ENCODE data around the gene PRMT7. TPM values are rescaled to one million over a fixed set of nuclear protein-coding genes. Genes with fewer than 3 reads are reported as not detected.

Gene PRMT7
- polyA plus RNA-seq, 3 donors, result 15.0 to 41.1 (median 15.2) TPM

GRCh38 chr16:68265078-68265920 lies 45.5 kb upstream of the PRMT7 start:
- H3K4me1 ChIP-seq (ENCODE audit: control insufficient read depth in 1 of 2, insufficient read depth in 2 of 2, low read length in 2 of 2), result peaks cover 24 to 28% of the 10 kb centered on the region in 2 donors

More at GRCh38 chr16:68265078-68265920, 45.5 kb upstream of the PRMT7 start:
- intact Hi-C loops (cut with micrococcal nuclease), result no loop called here
- peak; percentile 64 to 74 (median 66) for DNase-seq
- TF ChIP-seq CTCF (IDR thresholded peaks at IDR 0.05), result no peak
- Histone ChIP-seq H3K9ac (ENCODE audit: insufficient read depth, low read length, poor library complexity, severe bottlenecking) (peak overlapping the region; percentile 87), H4K20me1 (ENCODE audit: insufficient read depth, low read length) (peaks cover 37% of the 10 kb centered on the region), H3K9me3 (replicated peaks in 1 of 2; ENCODE audit: control insufficient read depth in 1 of 2, insufficient read depth in 1 of 2, low read length in 2 of 2) (no peaks in the 10 kb centered on the region), H3K4me3 (replicated peaks in 1 of 3; ENCODE audit: low read depth in 2 of 3, low read length in 3 of 3) (peak overlapping the region; percentile 73 to 83 (median 79)), H3K79me2 (ENCODE audit: insufficient read depth, low read length) (peaks cover 58% of the 10 kb centered on the region), H3K27me3 (ENCODE audit: control insufficient read depth in 2 of 2, insufficient read depth in 2 of 2, low read length in 2 of 2) (no peaks in the 10 kb centered on the region), H3K27ac (ENCODE audit: low read depth in 1 of 2, low read length in 2 of 2) (peak overlapping the region; percentile 62 to 89), H2AFZ (ENCODE audit: insufficient read depth, low read depth, low read length, poor library complexity, severe bottlenecking) (peak overlapping the region; percentile 89), H3K4me2 (replicated peaks; ENCODE audit: extremely low read depth, low read length, poor library complexity, severe bottlenecking) (peak overlapping the region; percentile 97), H3K36me3 (replicated peaks in 1 of 2; ENCODE audit: control insufficient read depth in 1 of 2, insufficient read depth in 2 of 2, low read length in 2 of 2) (peaks cover 6 to 35% of the 10 kb centered on the region in 2 donors)
- Mint-ChIP-seq H3K9me3 (no peaks in the 10 kb centered on the region), H3K27me3 (ENCODE audit: low read depth in 3 of 3) (peaks cover 0 to 3% (median 0%) of the 10 kb centered on the region in 3 donors), H3K36me3 (peaks cover 12 to 31% of the 10 kb centered on the region in 2 donors), H3K4me1 (peaks cover 28% of the 10 kb centered on the region), H3K27ac (peak overlapping the region; percentile 85 to 96 (median 96)), H3K4me3 (peak overlapping the region; percentile 97 to 99)
- 1% methylated on average over 14 of the region's 23 CpGs for WGBS (ENCODE audit: insufficient coverage)

Measured in CD14-positive monocyte (primary cell).